Mesendoderm (in vitro differentiated cells): ENCODE measurements around the gene CNIH3.
"Not testable (repeated sequence)": the region's sequence is repeated elsewhere in the genome, so short reads cannot be mapped to it uniquely, and the experiment has no call there.

Experiments used
- DNase-seq: peaks from one replicate; pipeline ENCODE4 v3.0.0; 2013
- H2AK5ac ChIP-seq: 2 replicates; pipeline ENCODE4 v1.6.1; 2013; ENCODE audit warnings: low read length, inconsistent platforms
- H2BK120ac ChIP-seq: 2 replicates; pipeline ENCODE4 v1.6.1; 2013; ENCODE audit warnings: low read depth, mild to moderate bottlenecking, low read length, moderate library complexity, mixed read lengths
- H2BK15ac ChIP-seq: replicated peaks from 2 replicates; pipeline ENCODE4 v1.6.1; 2013; ENCODE audit warnings: low read depth, mild to moderate bottlenecking, moderate library complexity
- H2BK5ac ChIP-seq: 2 replicates; pipeline ENCODE4 v1.6.1; 2013; ENCODE audit warnings: low read length, inconsistent platforms
- H3K18ac ChIP-seq: 2 replicates; pipeline ENCODE4 v1.6.1; 2013; ENCODE audit warnings: mild to moderate bottlenecking, low read length, mixed read lengths
- H3K23ac ChIP-seq: one replicate; pipeline ENCODE4 v1.6.1; 2013; ENCODE audit warnings: low read length
- H3K27ac ChIP-seq: 2 replicates; pipeline ENCODE4 v1.5.1; 2013; ENCODE audit warnings: low read depth, mild to moderate bottlenecking, inconsistent platforms, low read length, moderate library complexity
- H3K27me3 ChIP-seq: 2 replicates; pipeline ENCODE4 v1.6.1; 2013; ENCODE audit warnings: low read length, control low read depth, mild to moderate bottlenecking, inconsistent platforms; ENCODE audit not compliant: insufficient read depth, poor library complexity
- H3K36me3 ChIP-seq: 2 replicates; pipeline ENCODE4 v1.6.1; 2013; ENCODE audit warnings: low read length, inconsistent platforms; ENCODE audit not compliant: control insufficient read depth, insufficient read depth
- H3K4ac ChIP-seq: one replicate; pipeline ENCODE4 v1.6.1; 2013; ENCODE audit warnings: low read depth, mild to moderate bottlenecking, low read length, moderate library complexity
- H3K4me1 ChIP-seq: 2 replicates; pipeline ENCODE4 v1.6.1; 2013; ENCODE audit warnings: low read depth, low read length, inconsistent platforms; ENCODE audit not compliant: control insufficient read depth
- H3K4me2 ChIP-seq: 2 replicates; pipeline ENCODE4 v1.6.1; 2013; ENCODE audit warnings: low read length
- H3K4me3 ChIP-seq: 2 replicates; pipeline ENCODE4 v1.5.1; 2013; ENCODE audit warnings: mild to moderate bottlenecking, low read length
- H3K56ac ChIP-seq: one replicate; pipeline ENCODE4 v1.6.1; 2013; ENCODE audit warnings: low read length
- H3K79me1 ChIP-seq: 2 replicates; pipeline ENCODE4 v1.6.1; 2013; ENCODE audit warnings: low read length, inconsistent platforms
- H3K79me2 ChIP-seq: 2 replicates; pipeline ENCODE4 v1.6.1; 2013; ENCODE audit warnings: mild to moderate bottlenecking, low read length; ENCODE audit not compliant: control insufficient read depth, insufficient read depth
- H3K9ac ChIP-seq: 2 replicates; pipeline ENCODE4 v1.6.1; 2013; ENCODE audit warnings: low read length, inconsistent platforms
- H4K5ac ChIP-seq: one replicate; pipeline ENCODE4 v1.6.1; 2013; ENCODE audit warnings: low read length
- H4K8ac ChIP-seq: one replicate; pipeline ENCODE4 v1.6.1; 2013; ENCODE audit warnings: low read depth, mild to moderate bottlenecking, control low read depth, low read length, moderate library complexity
- WGBS: extraction: QIAGEN DNeasy Blood & Tissue Kit; methylation state at CpG from one replicate; pipeline ENCODE4 v1.1.7; 2013; ENCODE audit warnings: low lambda C conversion rate, missing lambda C conversion rate; ENCODE audit not compliant: insufficient coverage; ENCODE audit errors: extremely low coverage; 5-methylcytosine and 5-hydroxymethylcytosine counted together

The CNIH3 gene

GRCh38 chr1:224679606-224680005 lies 63.5 kb downstream of the CNIH3 start:
- Histone ChIP-seq H2BK15ac (no peak overlapping the region), H3K4me1 (no peaks in the 10 kb centered on the region), H3K4ac (no peak overlapping the region), H2BK120ac (no peak overlapping the region), H3K4me3 (no peak overlapping the region), H4K8ac (no peak overlapping the region), H3K79me2 (no peaks in the 10 kb centered on the region), H3K4me2 (no peak overlapping the region), H3K27ac (no peak overlapping the region), H2BK5ac (no peak overlapping the region), H4K5ac (no peak overlapping the region), H3K36me3 (no peaks in the 10 kb centered on the region), H3K9ac (no peak overlapping the region), H3K79me1 (no peaks in the 10 kb centered on the region), H3K18ac (no peak overlapping the region), H3K56ac (no peak overlapping the region), H3K27me3 (no peaks in the 10 kb centered on the region), H2AK5ac (no peak overlapping the region), H3K23ac (no peak overlapping the region)
- WGBS = no CpG with 5 or more reads among the region's 2 CpGs
- no peak for DNase-seq

- Histone ChIP-seq H3K9ac (no peak overlapping the region), H2BK5ac (no peak overlapping the region), H3K27ac (no peak overlapping the region), H3K4me2 (no peak overlapping the region), H3K27me3 (no peaks in the 10 kb centered on the region), H3K36me3 (no peaks in the 10 kb centered on the region), H2BK120ac (no peak overlapping the region), H3K4me3 (no peak overlapping the region), H3K4ac (no peak overlapping the region), H3K23ac (no peak overlapping the region), H2AK5ac (no peak overlapping the region), H3K79me1 (no peaks in the 10 kb centered on the region), H4K8ac (no peak overlapping the region), H4K5ac (no peak overlapping the region), H3K56ac (no peak overlapping the region), H3K18ac (no peak overlapping the region), H2BK15ac (no peak overlapping the region), H3K4me1 (no peaks in the 10 kb centered on the region), H3K79me2 (no peaks in the 10 kb centered on the region)
- DNase-seq = no peak
- WGBS = no CpG with 5 or more reads among the region's 6 CpGs
These were observed 65.7 kb downstream of the CNIH3 start for GRCh38 chr1:224681816-224682215.

- no peak overlapping the region for H2BK5ac ChIP-seq
- H3K27me3 ChIP-seq = no peaks in the 10 kb centered on the region
- H3K9ac ChIP-seq = no peak overlapping the region
- no peaks in the 10 kb centered on the region for H3K79me1 ChIP-seq
- no peak overlapping the region for H2BK120ac ChIP-seq
- no peak overlapping the region for H3K18ac ChIP-seq
- no peak overlapping the region for H2AK5ac ChIP-seq
- no peak for DNase-seq
- H3K56ac ChIP-seq = no peak overlapping the region
- H4K8ac ChIP-seq = no peak overlapping the region
- H3K23ac ChIP-seq = no peak overlapping the region
- H3K4me1 ChIP-seq = no peaks in the 10 kb centered on the region
- H3K27ac ChIP-seq = no peak overlapping the region
- H4K5ac ChIP-seq = no peak overlapping the region
- no peak overlapping the region for H3K4me3 ChIP-seq
- H3K4ac ChIP-seq = no peak overlapping the region
- no peaks in the 10 kb centered on the region for H3K79me2 ChIP-seq
- H2BK15ac ChIP-seq = no peak overlapping the region
- H3K36me3 ChIP-seq = no peaks in the 10 kb centered on the region
- WGBS = no CpG with 5 or more reads among the region's 8 CpGs
- H3K4me2 ChIP-seq = no peak overlapping the region
These were observed 67.8 kb downstream of the CNIH3 start for GRCh38 chr1:224683936-224684335.

GRCh38 chr1:224684979-224685425 lies 68.9 kb downstream of the CNIH3 start:
- no peaks in the 10 kb centered on the region for H3K36me3 ChIP-seq
- H3K9ac ChIP-seq = no peak overlapping the region
- no peak overlapping the region for H3K23ac ChIP-seq
- H2BK120ac ChIP-seq = no peak overlapping the region
- H3K4ac ChIP-seq = no peak overlapping the region
- H2AK5ac ChIP-seq = no peak overlapping the region
- no peak overlapping the region for H3K4me2 ChIP-seq
- H3K4me3 ChIP-seq = no peak overlapping the region
- H3K18ac ChIP-seq = no peak overlapping the region
- H3K4me1 ChIP-seq = no peaks in the 10 kb centered on the region
- H4K8ac ChIP-seq = no peak overlapping the region
- WGBS = no CpG with 5 or more reads among the region's 7 CpGs
- H3K79me1 ChIP-seq = no peaks in the 10 kb centered on the region
- H3K27ac ChIP-seq = no peak overlapping the region
- H3K79me2 ChIP-seq = no peaks in the 10 kb centered on the region
- no peak overlapping the region for H4K5ac ChIP-seq
- H2BK15ac ChIP-seq = no peak overlapping the region
- DNase-seq = no peak
- no peak overlapping the region for H3K56ac ChIP-seq
- no peak overlapping the region for H2BK5ac ChIP-seq
- no peaks in the 10 kb centered on the region for H3K27me3 ChIP-seq

GRCh38 chr1:224686140-224686539 lies 70.0 kb downstream of the CNIH3 start:
- not testable (repeated sequence) for H2BK5ac ChIP-seq, H3K56ac ChIP-seq, H3K4me1 ChIP-seq, H3K79me1 ChIP-seq, H3K9ac ChIP-seq, H3K36me3 ChIP-seq, H4K5ac ChIP-seq, H4K8ac ChIP-seq, H2AK5ac ChIP-seq, H3K18ac ChIP-seq, H3K4me2 ChIP-seq, H3K4me3 ChIP-seq, H3K23ac ChIP-seq, H3K4ac ChIP-seq, H3K27me3 ChIP-seq, H3K27ac ChIP-seq, H2BK15ac ChIP-seq, DNase-seq, H3K79me2 ChIP-seq, H2BK120ac ChIP-seq
- no CpG with 5 or more reads among the region's 3 CpGs for WGBS

GRCh38 chr1:224687465-224687864 lies 71.3 kb downstream of the CNIH3 start:
- H3K4me3 ChIP-seq = no peak overlapping the region
- H3K9ac ChIP-seq = no peak overlapping the region
- no peaks in the 10 kb centered on the region for H3K36me3 ChIP-seq
- H2AK5ac ChIP-seq = no peak overlapping the region
- no peak overlapping the region for H4K8ac ChIP-seq
- no peak overlapping the region for H3K4me2 ChIP-seq
- H3K27ac ChIP-seq = no peak overlapping the region
- no peaks in the 10 kb centered on the region for H3K79me2 ChIP-seq
- H3K18ac ChIP-seq = no peak overlapping the region
- WGBS = no CpG with 5 or more reads among the region's 4 CpGs
- no peak overlapping the region for H3K56ac ChIP-seq
- H2BK15ac ChIP-seq = no peak overlapping the region
- no peaks in the 10 kb centered on the region for H3K4me1 ChIP-seq
- no peak overlapping the region for H2BK5ac ChIP-seq
- no peak overlapping the region for H3K23ac ChIP-seq
- H3K27me3 ChIP-seq = no peaks in the 10 kb centered on the region
- no peak for DNase-seq
- no peak overlapping the region for H2BK120ac ChIP-seq
- no peak overlapping the region for H4K5ac ChIP-seq
- no peak overlapping the region for H3K4ac ChIP-seq
- H3K79me1 ChIP-seq = peaks cover 2% of the 10 kb centered on the region
